Measurements from ENCODE around the gene LCTL.
"Not testable (repeated sequence)": the region's sequence is repeated elsewhere in the genome, so short reads cannot be mapped to it uniquely, and the experiment has no call there.

Gene LCTL

DNA sequence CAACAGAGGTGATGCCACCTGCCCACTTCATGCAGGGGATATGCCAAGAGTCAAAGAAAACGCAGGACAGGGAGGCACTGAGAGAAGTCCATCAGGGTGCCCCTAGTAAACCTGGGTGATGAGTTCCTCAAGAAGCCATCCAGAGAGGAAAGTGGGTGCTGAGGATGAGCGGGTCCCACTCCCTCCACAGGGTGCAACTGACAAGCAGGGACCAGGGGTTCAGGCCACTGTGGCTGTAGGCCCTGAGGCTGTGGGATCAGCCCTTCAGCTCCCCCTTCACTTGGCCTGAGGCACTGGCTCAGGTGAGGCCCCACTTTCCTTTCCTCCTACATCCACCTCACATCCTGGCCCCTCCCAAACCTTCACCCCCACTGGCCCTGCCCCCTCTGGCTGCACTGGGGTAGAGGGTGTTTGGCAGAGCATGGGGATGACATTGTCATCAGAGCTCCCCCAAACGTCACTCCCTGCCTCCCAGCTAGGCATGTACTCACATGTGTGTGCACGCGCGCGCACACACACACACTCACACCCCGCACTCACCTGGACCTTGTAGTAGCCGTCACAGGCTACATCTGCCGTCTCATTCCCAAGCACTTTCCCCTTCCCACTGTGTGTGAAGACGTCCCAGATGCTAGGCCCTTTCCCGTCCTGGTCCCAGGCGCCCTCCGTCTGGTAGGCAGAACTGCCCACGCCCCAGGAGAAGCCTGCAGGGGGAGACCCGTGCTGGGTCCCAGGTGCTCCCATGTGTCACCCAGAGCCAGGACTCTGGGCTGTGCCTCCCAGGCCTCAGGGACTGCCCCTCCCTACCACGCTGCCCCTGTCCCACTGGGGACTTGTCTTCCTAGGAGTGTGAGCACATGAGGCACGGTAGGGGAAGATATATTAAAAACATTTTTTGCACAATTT is 1.4 kb downstream of the LCTL start:
- no peak for DNase-seq

- DNase-seq = no peak
Measured at GRCh38 chr15:66563566-66564110, 2.2 kb downstream of the LCTL start.

- no peak for DNase-seq
Measured at GRCh38 chr15:66563126-66563525, 2.7 kb downstream of the LCTL start.

- DNase-seq = no peak
Measured at GRCh38 chr15:66560856-66561525, 4.8 kb downstream of the LCTL start.

- DNase-seq = no peak
Measured at GRCh38 chr15:66558271-66558670, 7.5 kb downstream of the LCTL start.

DNA sequence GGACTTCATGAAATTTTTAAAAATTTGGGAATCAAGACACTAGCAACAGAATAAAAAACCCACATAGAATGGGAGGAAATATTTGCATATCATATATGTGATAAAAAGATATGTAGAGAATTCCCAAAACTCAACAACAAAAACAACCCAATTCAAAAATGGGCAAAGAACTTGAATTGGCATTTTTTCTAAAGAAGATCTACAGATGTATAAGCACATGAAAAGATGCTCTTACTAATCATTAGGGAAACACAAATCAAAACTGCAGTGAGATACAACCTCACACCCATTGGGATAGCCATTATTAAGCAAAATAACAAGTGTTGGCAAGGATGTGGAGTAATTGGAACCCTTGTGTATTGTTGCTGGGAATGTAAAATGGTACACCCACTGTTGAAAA is 10.1 kb downstream of the LCTL start:
- no peak for DNase-seq

DNA sequence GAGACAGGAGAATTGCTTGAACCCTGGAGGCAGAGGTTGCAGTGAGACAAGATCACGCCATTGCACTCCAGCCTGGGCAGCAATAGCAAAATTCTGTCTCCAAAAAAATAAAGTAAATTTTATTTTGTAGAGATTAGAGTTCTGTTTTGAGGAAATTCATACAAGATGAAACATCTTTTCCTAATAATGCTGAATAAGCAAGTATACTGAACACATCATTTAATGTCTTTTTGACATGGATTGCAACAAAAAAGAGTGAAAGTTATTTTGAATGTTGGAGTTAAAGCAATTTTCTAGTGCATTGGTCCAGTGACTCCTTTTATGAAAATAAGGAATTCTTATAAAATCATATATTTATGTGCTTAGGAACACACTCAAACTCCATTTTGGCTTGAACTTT is 20.5 kb downstream of the LCTL start:
- no peak for DNase-seq

- no peak for DNase-seq
Measured at GRCh38 chr15:66542896-66543295, 22.9 kb downstream of the LCTL start.

DNA sequence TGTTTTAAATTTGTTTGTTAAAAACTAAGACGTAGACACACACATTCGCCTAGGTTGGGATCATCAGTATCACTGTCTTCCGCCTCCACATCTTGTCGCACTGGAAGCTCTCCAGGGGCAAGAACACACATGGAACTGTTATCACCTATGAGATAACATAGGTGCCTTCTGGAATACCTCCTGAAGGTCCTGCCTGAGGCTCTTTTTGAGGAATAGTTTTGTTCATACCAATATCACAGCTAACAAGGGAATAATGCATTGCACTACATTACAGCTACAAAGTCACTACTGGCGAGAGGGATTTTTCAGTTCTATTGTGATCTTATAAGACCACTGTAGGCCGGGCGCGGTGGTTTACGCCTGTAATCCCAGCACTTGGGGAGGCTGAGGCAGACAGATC is 30.7 kb downstream of the LCTL start:
- DNase-seq = no peak

DNA sequence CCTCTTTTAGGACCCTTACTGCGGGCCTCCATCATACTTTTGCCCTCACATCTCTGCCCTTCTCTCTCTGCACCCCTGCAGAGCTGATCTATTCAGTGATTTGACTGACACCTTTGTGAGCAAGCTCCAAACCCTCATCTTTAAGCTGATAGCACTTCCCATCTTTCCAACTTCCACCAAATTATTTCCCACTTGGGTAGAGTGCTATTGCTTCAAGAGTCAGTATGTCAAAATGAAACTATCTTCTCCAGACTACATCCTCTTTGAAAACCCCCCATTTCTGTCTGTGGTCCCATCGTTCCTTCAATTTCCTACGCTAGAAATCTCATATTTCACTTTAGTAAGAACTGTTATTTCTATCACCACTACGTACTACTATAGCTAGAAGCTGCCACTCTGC is 41.0 kb downstream of the LCTL start:
- DNase-seq = no peak

- DNase-seq = no peak
Measured at GRCh38 chr15:66523926-66524325, 41.9 kb downstream of the LCTL start.

- no peak for DNase-seq
Measured at GRCh38 chr15:66515901-66516322, 49.9 kb downstream of the LCTL start.

- no peak for DNase-seq
Measured at GRCh38 chr15:66514586-66514985, 51.2 kb downstream of the LCTL start.

GRCh38 chr15:66508293-66508883 is 57.4 kb downstream of the LCTL start:
- DNase-seq = no peak

GRCh38 chr15:66505818-66506217 is 60.0 kb downstream of the LCTL start:
- no peak for DNase-seq

- no peak for DNase-seq
Measured at GRCh38 chr15:66505430-66505811, 60.4 kb downstream of the LCTL start.

DNA sequence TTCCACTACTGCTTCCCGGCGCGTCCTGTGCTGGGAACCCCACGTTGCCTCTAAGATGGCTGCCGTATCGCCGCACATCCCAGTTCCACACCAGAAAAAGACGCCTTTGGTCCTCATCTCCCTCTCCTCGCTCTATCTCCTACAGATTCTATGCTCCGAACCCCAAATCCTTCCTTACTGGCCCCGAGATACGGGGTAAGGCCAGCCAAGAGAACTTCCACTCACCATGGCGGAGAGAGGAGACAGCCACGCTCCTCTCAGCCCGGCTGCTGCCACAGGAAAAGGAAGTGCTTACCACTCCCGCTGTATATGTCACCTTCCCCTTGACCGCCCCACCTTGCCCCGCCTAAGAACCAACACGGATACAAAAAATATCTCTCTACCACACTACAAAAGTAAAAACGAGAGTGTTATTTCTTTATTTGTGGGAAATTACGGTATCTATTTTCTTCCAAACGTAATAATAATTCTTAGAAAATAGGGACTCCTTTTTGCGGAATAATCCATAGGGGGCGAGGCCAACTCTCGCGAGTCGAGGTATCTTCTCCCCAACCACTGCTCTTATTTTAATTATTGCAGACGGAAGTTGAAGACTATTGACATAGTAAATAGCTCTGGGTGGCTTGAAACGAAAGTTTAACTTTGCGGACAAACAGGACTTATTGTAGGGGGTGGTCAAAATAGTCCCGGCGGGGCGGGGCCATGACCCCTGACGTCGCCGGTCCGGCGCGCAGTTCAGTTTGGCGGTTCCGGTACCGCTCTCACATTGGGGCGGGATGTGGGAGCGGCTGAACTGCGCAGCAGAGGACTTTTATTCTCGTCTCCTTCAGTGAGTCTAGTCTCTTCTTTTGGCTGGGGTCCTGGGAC is 61.0 kb downstream of the LCTL start, which contains the start of the genes RPL4 and ZWILCH:
Gene RPL4 (minus strand): TSS at position 293 of the 867 bp plus-strand sequence. CDS start 65 bp downstream, at position 228.
Gene ZWILCH (plus strand): TSS at position 764 of the 867 bp plus-strand sequence. CDS start 13 bp downstream, at position 777.
- DNase-seq = peak; percentile 54

DNA sequence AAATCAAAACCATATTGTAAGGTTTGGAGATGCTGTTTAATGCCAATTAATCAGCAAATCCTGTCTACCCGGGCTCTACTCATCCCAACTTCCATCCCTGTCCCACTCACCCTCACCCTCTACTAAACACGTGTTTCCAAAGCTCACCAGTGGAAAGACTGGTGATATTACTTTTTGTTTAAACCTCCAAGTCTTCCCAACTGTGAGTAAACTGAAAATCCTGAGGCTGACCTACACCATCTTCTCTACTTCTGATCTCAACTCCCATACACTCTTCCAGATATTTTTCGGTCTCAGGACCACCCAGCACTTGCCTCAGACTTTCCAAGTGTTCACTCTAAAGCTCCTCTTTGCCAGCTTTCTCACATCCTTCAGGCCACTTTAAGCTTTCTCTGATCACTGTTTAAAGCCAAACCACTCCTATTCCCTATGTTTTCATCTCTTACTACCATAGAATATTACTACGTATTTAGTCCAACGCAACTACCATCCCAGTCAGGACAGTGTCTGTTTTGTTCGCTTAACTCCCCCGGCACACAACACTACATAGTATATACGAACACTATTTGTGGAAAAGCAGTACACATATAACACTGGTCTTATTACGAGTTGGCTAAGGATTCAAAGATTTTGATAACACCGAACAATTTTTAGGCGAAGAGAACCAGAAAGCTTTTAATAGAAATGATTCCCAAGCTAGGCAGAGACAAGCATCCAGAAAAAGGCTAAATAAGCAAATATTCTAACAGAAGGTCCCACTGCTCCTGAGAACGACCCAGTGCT is 61.8 kb downstream of the LCTL start:
- DNase-seq = no peak

DNA sequence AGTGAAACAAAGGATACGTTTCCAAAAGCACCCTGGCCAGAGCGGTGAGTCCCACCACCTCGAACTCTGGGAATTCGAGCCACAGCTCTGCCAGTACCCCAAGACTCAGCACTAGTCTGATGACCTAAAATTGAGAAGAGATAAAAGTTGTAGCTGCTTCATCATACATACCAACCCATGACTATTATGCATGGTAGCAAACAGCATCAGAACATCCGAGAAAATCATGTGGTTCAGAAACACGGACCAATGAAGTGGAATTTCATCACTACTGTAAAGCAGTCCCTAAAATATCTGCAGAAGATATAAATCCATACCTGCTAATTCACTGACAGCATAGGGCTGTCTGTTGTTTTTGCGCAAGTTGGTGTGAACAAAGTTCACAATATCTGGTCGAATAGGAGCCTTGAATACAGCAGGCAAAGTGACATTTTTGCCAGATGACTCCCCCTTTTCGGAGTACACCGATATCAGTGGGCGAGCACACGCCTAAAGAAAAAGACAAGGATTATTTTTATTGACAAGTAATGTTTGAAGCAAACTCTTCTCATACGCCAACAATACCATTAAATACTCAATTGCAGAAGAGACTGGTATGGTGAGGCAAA is 62.7 kb downstream of the LCTL start:
- not testable (repeated sequence) for DNase-seq

DNA sequence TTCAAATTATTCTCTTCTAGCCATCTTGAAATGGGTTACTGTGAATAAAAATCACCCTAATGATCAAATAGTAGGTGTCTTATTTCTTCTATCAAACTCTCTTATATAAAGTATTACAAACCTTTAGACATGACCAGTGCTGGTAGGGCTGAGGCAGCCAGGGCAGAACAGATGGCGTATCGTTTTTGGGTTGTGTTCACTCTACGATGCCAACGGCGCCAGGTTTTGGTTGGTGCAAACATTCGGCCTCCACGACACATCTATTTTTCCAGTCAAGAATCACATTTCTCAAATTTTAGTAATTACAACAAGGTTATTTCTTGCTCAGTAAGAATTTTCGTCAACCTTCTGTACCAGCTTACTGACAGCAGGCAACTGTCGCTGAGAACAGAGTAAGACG is 63.3 kb downstream of the LCTL start:
- no peak for DNase-seq

DNA sequence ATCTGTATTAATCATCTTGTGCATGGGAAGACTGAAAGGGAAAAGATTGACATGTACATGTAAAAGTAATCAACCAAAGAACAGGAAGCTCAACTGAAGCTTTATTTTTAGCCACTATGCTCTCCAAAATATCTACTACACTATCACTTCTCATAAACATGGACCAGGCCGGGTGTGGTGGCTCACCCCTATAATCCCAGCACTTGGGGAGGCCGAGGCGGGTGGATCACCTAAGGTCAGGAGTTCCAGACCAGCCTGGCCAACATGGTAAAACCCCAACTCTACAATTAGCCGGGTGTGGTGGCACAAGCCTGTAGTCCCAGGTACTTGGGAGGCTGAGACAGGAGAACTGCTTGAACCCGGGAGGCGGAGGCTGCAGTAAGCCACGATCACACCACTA is 65.5 kb downstream of the LCTL start:
- not testable (repeated sequence) for DNase-seq

Measured in NCI-H2081 treated with DMSO at 0.1 percent for 48 hours (cell line).